BLaER1 (cell line): ENCODE results near the gene HSD17B1.

ENCODE experiments used
- H3K27ac ChIP-seq: shearing (Covaris generic); formaldehyde crosslinking; 2 replicates; pipeline ENCODE4 v1.8.1; 2022
- H3K27me3 ChIP-seq: shearing (Covaris generic); formaldehyde crosslinking; 2 replicates; pipeline ENCODE4 v1.8.1; 2022
- H3K36me3 ChIP-seq: shearing (Covaris generic); formaldehyde crosslinking; 2 replicates; pipeline ENCODE4 v1.8.1; 2022
- H3K4me1 ChIP-seq: shearing (Covaris generic); formaldehyde crosslinking; 2 replicates; pipeline ENCODE4 v1.8.1; 2022
- H3K4me2 ChIP-seq: shearing (Covaris generic); formaldehyde crosslinking; 2 replicates; pipeline ENCODE4 v1.8.1; 2022
- H3K4me3 ChIP-seq: shearing (Covaris generic); formaldehyde crosslinking; 2 replicates; pipeline ENCODE4 v1.8.1; 2022
- H3K9ac ChIP-seq: shearing (Covaris generic); formaldehyde crosslinking; 2 replicates; pipeline ENCODE4 v1.8.1; 2022
- H3K9me3 ChIP-seq: shearing (Covaris generic); formaldehyde crosslinking; 2 replicates; pipeline ENCODE4 v1.8.1; 2022
- H4K20me1 ChIP-seq: shearing (Covaris generic); formaldehyde crosslinking; 2 replicates; pipeline ENCODE4 v1.8.1; 2022
- Cebpa-rat ChIP-seq: shearing (Covaris generic); IDR thresholded peaks from 2 replicates; pipeline ENCODE4 v1.8.1; 2022

HSD17B1 gene

DNA sequence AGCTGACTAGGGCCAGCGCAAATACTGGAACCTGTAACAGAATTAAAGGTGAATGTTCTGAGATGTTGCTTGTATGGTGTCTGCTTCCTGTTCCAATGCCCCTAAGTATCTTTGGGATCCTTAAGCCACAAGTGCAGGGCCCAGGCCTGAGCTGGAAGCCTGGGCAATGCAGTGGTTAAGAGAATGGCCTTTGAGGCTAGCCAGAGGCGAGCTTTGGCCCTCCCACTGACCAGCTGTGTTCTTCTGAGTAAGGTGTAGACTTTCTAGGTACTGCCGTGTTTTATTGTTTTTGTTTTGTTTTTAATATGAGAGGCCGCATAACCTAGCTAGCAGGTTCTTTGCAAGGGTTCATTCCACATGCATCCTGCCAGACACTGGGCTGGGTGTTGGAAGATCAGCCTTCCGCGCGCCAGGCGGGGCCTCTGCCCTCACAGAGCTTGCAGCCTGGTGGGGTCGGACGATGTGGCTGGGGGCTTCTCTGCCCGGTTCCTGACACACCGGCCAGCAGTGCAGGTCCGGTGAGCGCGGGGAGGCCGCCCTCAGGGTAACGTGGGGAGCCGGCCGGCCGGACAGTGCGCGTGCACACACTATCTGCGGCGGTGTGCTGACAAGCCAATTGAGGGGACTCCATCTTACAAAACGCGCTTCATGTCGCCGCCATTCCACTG lies 13.6 kb downstream of the HSD17B1 start:
- Histone ChIP-seq H4K20me1 (peaks cover 14% of the 10 kb centered on the region; the same call in 1 of the 2 replicates), H3K27ac (peak overlapping the region; percentile 84), H3K4me2 (peak overlapping the region; percentile 94), H3K9me3 (no peaks in the 10 kb centered on the region), H3K36me3 (peaks cover 64% of the 10 kb centered on the region), H3K4me1 (peaks cover 45% of the 10 kb centered on the region), H3K9ac (peak overlapping the region; percentile 87), H3K4me3 (peak overlapping the region; percentile 85), H3K27me3 (no peaks in the 10 kb centered on the region)
- TF ChIP-seq Cebpa-rat: no peak

DNA sequence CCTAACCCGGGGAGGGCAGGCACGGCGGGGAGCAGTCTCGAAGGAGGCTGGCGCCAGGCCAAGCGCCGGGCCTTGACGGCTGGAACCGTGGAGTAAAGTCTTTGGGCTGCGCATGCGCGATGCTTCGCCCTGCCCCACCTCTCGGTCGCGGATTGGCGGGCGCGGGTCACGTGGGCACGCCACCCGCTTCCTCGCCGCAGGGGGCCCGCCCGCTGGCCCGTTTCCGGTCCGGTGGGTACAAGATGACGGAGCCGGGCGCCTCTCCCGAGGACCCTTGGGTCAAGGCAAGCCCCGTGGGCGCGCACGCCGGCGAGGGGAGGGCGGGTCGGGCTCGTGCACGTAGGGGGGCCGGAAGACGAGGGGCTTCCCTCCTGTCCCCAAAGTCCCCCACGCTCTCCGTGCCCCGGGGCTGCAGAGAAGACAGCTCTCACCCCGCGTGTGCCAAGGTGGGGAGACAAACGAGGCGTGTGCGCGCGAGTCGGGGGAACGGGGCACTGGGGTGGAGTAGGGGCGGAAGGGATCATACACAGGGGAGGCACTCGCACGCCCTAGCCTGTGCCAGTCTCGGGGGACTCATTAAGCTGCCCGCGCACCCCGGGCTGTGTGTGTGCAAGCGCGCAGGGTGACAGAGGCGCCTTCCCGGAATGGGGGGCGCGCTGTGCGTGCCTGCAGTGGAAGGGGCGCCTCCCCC lies 14.3 kb downstream of the HSD17B1 start, which contains the start of gene MLX:
TSS of gene MLX (plus strand) at position 218 of the 691 bp plus-strand sequence. CDS start at position 243, 25 bp downstream.
- Histone ChIP-seq H3K27ac (peak within 1 kb of the TSS; percentile 84), H3K4me1 (peaks cover 41% of the 10 kb centered on the region), H3K9me3 (no peaks in the 10 kb centered on the region), H4K20me1 (peaks cover 21% of the 10 kb centered on the region), H3K9ac (peak within 1 kb of the TSS; percentile 87), H3K36me3 (peaks cover 71% of the 10 kb centered on the region), H3K4me2 (peak within 1 kb of the TSS; percentile 94), H3K27me3 (no peaks in the 10 kb centered on the region), H3K4me3 (peak within 1 kb of the TSS; percentile 85)
- TF ChIP-seq Cebpa-rat: no peak

DNA sequence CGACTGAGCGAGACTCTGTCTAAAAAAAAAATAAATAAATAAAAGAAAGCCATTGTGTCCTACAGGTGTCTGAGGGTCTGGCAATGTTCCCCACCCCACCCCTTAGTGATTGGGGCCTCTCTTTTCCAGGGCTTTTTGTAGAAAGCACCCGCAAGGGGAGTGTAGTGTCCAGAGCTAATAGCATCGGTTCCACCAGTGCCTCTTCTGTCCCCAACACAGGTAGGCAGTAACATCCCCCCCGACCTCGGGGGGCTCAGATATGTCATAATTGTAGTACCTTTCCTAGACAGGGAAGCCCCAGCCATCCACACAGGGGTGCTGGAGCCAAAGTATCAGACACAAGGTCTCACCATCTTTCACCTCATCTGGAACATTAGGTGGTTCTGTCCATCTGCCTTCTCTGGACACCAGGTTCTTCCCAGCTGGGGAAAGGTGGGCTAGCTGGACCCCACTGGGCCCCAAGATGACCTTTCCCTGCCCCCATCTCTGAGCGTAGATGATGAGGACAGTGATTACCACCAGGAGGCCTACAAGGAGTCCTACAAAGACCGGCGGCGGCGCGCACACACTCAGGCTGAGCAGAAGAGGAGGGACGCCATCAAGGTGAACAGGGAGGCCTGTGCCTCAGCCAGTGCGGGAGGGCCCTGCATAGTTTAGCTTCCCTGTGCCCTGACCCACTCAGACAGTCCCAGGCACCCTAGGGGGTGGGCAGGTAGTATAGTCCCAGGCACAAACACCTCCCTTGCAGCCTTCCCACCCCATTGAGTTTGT lies 15.8 kb downstream of the HSD17B1 start:
- no peak for TF ChIP-seq Cebpa-rat
- peaks cover 31% of the 10 kb centered on the region for H3K4me1 ChIP-seq
- 0 out of 2 replicates have a peak overlapping the region, but pooled peaks have one; percentile 23 for H3K9ac ChIP-seq
- H3K27me3 ChIP-seq: no peaks in the 10 kb centered on the region
- 0 out of 2 replicates have a peak overlapping the region, but pooled peaks have one; percentile 85 for H3K4me3 ChIP-seq
- peak overlapping the region; percentile 94; the same call in 1 of the 2 replicates for H3K4me2 ChIP-seq
- H3K27ac ChIP-seq: peak overlapping the region; percentile 33; the same call in 1 of the 2 replicates
- no peaks in the 10 kb centered on the region for H3K9me3 ChIP-seq
- peaks cover 83% of the 10 kb centered on the region for H3K36me3 ChIP-seq
- H4K20me1 ChIP-seq: peaks cover 23% of the 10 kb centered on the region

DNA sequence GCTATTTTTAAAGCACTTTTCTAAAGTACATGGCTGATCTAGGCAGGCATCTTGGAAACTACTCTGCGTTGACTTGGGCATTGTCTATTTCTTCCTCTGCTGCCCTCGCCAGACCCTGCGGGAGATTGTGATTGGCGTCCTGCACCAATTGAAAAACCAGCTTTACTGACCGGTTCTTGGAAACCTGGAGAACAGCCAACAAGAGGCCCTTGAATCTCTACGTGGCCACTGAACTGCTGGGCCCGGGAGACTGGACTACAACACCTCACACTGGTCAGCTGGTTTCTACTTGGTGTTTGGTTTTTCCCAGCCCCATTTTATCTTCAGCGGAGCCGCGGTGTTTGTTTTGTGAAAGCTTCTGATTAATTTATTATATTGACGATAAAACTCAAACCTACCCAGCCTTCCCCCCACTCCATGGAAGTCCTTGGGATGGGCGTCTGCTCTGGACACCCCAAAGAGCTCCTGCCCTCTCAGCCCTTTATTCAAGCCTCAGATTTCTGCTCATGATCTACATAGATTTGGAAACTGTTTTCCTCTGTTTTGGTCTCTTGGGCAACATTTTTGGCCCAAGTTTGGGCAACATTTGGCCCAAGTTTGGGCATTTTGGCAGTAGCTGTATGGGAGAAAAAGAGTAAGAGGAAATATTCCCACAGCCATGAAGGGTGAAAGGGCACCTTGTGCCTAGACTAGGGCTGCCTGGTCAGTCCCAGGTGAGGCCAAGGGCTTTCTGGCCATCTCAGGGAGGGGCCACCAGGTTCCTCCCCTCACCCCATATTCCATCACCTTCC lies 18.9 kb downstream of the HSD17B1 start:
- no peak overlapping the region for H3K4me2 ChIP-seq
- peaks cover 33% of the 10 kb centered on the region for H3K4me1 ChIP-seq
- peaks cover 23% of the 10 kb centered on the region for H4K20me1 ChIP-seq
- no peak overlapping the region for H3K4me3 ChIP-seq
- peaks cover 81% of the 10 kb centered on the region for H3K36me3 ChIP-seq
- H3K9me3 ChIP-seq: no peaks in the 10 kb centered on the region
- H3K27me3 ChIP-seq: no peaks in the 10 kb centered on the region
- no peak overlapping the region for H3K9ac ChIP-seq
- no peak for TF ChIP-seq Cebpa-rat
- no peak overlapping the region for H3K27ac ChIP-seq

GRCh38 chr17:42573095-42573494 lies 20.4 kb downstream of the HSD17B1 start:
- Histone ChIP-seq H3K36me3 (peaks cover 81% of the 10 kb centered on the region), H3K27me3 (no peaks in the 10 kb centered on the region), H3K27ac (no peak overlapping the region), H3K4me3 (no peak overlapping the region), H3K4me2 (no peak overlapping the region), H3K9ac (peak overlapping the region; percentile 36; the same call in 1 of the 2 replicates), H3K4me1 (peaks cover 32% of the 10 kb centered on the region), H3K9me3 (no peaks in the 10 kb centered on the region), H4K20me1 (peaks cover 23% of the 10 kb centered on the region)
- no peak for TF ChIP-seq Cebpa-rat

- no peaks in the 10 kb centered on the region for H3K27me3 ChIP-seq
- peaks cover 72% of the 10 kb centered on the region for H3K36me3 ChIP-seq
- H3K4me1 ChIP-seq: peaks cover 35% of the 10 kb centered on the region
- no peak for TF ChIP-seq Cebpa-rat
- no peak overlapping the region for H3K4me2 ChIP-seq
- H3K9me3 ChIP-seq: no peaks in the 10 kb centered on the region
- H3K27ac ChIP-seq: no peak overlapping the region
- peaks cover 14% of the 10 kb centered on the region for H4K20me1 ChIP-seq
- no peak overlapping the region for H3K4me3 ChIP-seq
- no peak overlapping the region for H3K9ac ChIP-seq
Observed at GRCh38 chr17:42574463-42574862, 21.7 kb downstream of the HSD17B1 start.

GRCh38 chr17:42577140-42577531 lies 24.4 kb downstream of the HSD17B1 start:
- Histone ChIP-seq H3K36me3 (peaks cover 72% of the 10 kb centered on the region), H3K9ac (peak overlapping the region; percentile 81), H3K4me1 (peaks cover 36% of the 10 kb centered on the region), H3K27ac (peak overlapping the region; percentile 78), H4K20me1 (peaks cover 1% of the 10 kb centered on the region; the same call in 1 of the 2 replicates), H3K4me3 (peak overlapping the region; percentile 82), H3K9me3 (no peaks in the 10 kb centered on the region), H3K4me2 (peak overlapping the region; percentile 97), H3K27me3 (no peaks in the 10 kb centered on the region)
- TF ChIP-seq Cebpa-rat: no peak

DNA sequence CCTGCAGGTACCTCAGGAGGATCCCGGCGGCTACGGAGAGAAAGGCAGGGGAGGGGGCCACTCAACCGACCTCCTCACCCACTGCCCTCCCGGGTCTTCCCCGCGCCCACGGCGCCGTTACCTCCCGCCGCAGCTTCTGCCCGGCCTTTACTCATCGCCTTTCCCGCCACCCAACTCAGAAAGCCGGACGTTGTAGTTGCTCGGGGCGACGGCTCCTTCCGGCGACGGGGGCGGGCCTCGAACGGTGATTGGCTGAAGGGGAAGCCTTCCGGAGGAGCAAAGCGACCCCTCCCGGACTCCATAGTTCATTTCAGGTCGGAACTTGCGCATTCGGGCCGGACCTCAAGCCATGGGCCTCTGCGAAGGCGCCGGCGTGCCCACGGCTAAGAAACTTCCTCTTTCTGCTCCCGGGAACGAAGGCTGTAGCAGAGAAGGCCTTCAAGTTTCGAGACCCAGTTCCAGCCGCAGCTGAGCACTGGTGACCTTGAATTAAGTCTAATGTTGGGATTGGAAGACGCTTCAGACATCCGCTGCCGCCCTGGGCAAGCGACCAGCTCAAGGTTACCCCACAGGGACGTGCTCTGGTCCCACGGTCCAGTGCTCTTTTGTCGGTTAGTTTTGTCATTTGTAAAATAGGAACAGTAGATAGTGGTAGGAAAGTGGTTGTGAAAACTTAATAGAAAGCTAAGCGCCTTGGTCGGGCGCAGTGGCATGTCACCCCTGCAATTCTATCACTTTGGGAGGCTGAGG lies 25.0 kb downstream of the HSD17B1 start, which contains the start of gene PSMC3IP:
TSS of gene PSMC3IP (minus strand) at position 198 of the 750 bp plus-strand sequence. CDS start at position 155, 43 bp downstream.
- Histone ChIP-seq H3K4me2 (peak within 1 kb of the TSS; percentile 97), H3K27ac (peak within 1 kb of the TSS; percentile 78), H3K27me3 (no peaks in the 10 kb centered on the region), H3K4me1 (peaks cover 36% of the 10 kb centered on the region), H4K20me1 (no peaks in the 10 kb centered on the region), H3K9me3 (no peaks in the 10 kb centered on the region), H3K9ac (peak within 1 kb of the TSS; percentile 81), H3K4me3 (peak within 1 kb of the TSS; percentile 82), H3K36me3 (peaks cover 72% of the 10 kb centered on the region)
- no peak for TF ChIP-seq Cebpa-rat
